Endometrial microvascular endothelial cells (primary cell): ENCODE results near the gene GLB1L3. TPM values are rescaled to one million over a fixed set of nuclear protein-coding genes. Genes with fewer than 3 reads are reported as not detected.

ENCODE experiments used
- in situ Hi-C: cut with HindIII; loops from 2 replicates; pipeline ENCODE4 v1.10.0; 2017; ENCODE audit warnings: low sequenced_read_pairs, low pct_unique_long_range_greater_than_20kb; ENCODE audit errors: inconsistent ontology term
- total RNA-seq: library from RNA; depleted of rRNA; stranded (reverse); fragments of >200 nt; gene quantifications from one replicate; pipeline ENCODE4 v1.2.3, GENCODE V29; 2015; ENCODE audit errors: inconsistent ontology term

The GLB1L3 gene
- total RNA-seq, 1 donor from 2014 or later = not detected

DNA sequence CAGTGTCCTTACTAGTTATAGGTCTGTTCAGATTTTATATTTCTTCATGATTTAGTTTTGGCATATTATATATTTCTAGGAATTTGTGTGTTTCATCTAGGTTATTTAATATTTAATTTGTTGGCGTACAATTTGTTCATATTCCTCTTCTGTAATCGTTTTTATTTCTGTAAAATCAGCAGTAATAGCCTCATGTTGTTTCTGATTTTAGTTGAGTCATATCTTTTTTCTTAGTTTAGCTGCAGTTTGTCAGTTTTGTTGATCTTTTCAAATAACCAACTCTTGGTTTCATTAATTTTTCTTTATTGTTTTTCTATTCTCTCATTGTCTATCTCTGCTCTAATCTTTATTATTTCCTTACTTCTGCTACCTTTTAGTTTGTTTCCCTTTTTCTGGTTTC lies 75.9 kb downstream of the GLB1L3 start:
- in situ Hi-C loops = no loop called here

- in situ Hi-C loops = no loop called here
Measured at GRCh38 chr11:134355136-134355535, 79.0 kb downstream of the GLB1L3 start.

DNA sequence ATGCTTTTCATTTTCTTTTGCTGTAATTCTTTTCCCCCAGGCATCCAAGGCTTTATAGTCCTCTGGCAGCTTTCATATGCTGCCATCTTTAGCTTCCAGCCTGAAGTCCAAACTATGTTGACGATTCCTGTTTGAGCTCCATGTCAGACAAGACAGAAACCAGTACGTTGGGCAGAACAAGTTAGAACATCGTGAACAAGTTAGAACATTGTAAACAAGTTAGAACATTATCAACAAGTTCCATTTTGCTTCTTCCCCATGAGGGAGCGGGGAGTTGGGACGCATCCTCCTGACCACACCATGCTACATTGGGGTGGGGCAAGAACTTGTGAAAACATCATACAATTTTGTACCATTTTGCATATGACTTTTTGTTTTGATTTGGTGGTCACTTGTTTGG lies 79.5 kb downstream of the GLB1L3 start:
- in situ Hi-C loops = no loop called here

- in situ Hi-C loops = no loop called here
Measured at GRCh38 chr11:134356656-134357544, 80.7 kb downstream of the GLB1L3 start.

- in situ Hi-C loops = no loop called here
Measured at GRCh38 chr11:134357545-134357839, 81.3 kb downstream of the GLB1L3 start.

- in situ Hi-C loops = no loop called here
Measured at GRCh38 chr11:134358165-134358855, 82.1 kb downstream of the GLB1L3 start.

GRCh38 chr11:134358856-134359490 lies 82.8 kb downstream of the GLB1L3 start:
- in situ Hi-C loops = no loop called here

DNA sequence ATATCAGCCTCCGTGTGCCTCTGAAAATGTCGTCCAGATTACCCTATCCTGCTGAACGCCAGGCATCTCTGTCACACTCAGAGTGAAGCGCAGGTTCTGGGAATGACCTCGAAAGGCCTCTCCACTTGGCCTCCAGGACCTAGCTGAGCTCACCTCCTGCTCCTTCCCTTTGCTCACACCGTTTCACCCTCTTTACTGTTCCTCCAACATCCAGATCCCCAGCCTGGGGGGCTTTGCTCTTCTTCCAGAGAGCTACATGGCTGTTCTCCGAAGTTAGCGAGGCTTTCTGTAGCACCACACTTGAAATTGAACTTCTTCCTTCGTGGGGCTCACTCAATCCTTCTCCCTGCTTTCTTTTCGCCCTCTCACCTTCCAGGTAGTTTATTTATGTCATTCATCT lies 83.5 kb downstream of the GLB1L3 start:
- in situ Hi-C loops = no loop called here

- in situ Hi-C loops = no loop called here
Measured at GRCh38 chr11:134360050-134360835, 84.1 kb downstream of the GLB1L3 start.

DNA sequence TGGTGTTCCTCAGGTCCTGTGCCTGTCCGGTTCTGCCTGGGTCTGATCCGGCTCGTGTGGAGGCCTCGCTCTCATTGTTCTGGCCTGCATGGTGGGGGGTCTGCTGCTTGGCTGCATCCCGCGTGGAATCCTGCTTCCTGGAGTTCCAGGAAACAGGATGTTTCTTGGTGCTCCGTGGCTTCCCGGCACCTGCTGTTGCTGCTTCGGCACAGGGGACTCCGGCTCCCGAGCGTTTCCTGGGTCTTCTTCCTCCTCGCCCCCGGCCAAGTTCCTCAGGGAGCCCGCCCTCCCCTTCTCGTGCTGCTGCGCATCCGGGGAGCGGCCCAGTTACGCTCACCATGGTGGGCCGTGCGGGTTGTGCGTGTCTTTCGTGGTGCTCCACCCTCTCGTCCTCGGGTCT lies 85.5 kb downstream of the GLB1L3 start:
- in situ Hi-C loops = no loop called here

GRCh38 chr11:134362192-134362901 lies 86.2 kb downstream of the GLB1L3 start:
- in situ Hi-C loops = no loop called here

DNA sequence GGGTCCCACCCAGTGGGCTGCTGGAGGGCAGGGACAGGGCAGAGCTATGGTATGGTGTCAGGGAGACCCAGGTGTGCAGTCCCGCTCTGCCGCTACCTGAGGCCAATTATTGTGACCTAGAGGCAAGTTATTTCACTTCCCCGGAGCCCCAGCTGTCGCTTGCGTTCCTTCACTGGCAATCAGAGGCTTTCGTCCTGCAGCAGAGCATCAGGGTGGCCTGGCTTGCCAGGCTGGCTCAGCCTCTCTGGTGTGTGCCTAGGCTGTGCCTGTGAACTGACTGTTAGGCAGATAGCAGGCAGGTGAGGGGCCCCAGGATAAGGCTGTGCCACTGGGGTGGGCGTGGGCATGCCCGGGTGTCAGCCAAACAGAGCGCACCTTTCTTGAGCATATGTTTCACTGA lies 87.0 kb downstream of the GLB1L3 start:
- in situ Hi-C loops = no loop called here

DNA sequence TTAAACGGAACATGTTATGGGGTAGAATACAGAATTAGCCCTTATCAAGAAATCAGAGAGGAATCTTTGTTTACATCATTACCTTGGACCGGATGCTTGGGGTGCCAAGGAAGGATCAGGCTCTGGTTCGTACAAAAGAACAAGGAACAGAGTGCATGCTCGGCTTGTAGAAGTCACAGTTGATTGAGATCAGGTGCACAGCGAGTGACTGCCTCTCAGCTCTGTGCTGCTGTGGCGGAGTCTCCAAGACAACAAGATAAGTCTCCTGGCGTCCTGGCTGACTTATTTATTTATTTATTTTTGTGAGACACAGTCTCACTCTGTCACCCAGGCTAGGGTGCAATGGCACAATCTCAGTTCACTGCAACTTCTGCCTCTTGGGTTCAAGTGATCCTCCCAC lies 87.4 kb downstream of the GLB1L3 start:
- in situ Hi-C loops = no loop called here

DNA sequence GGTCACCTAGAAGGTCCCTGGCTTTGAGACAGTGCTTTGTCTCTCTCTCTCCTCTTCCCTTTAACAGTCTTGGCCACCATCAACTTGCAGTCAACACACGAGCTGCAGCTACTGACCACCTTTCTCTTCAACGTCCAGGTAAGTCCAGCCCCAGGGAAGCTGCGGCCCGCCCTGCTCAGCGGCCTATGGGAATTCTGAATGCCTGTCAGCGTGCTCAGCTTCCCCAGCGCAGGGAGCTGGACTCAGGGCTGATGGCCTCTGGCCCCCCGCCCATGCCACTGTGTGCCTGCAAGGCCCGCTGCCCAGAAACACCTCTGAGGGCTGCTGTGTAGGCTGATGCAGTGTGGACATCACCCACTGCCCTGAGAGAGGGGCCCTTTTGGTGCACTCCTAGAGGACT lies 88.1 kb downstream of the GLB1L3 start:
- in situ Hi-C loops = no loop called here

GRCh38 chr11:134365011-134365925 lies 89.1 kb downstream of the GLB1L3 start:
- in situ Hi-C loops = no loop called here

DNA sequence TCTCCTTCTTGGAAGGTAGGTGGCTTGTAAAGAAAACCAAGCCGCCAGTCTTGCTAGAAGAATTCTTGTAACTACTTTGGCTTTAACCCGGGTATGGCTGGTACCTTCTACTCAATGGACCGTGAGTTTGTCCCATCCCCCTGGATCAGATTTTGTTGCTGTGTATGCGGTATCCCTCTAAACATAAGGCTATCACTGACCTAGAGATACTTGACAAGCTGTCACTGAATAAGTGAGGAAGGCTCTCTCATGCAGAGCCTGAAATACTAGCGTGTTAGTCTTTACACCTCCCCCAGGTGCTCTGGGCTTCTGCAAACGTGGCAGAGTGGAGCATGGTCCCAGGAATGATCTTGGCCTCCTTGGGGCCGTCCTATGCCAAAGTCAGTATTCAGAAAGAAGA lies 90.1 kb downstream of the GLB1L3 start:
- in situ Hi-C loops = no loop called here

DNA sequence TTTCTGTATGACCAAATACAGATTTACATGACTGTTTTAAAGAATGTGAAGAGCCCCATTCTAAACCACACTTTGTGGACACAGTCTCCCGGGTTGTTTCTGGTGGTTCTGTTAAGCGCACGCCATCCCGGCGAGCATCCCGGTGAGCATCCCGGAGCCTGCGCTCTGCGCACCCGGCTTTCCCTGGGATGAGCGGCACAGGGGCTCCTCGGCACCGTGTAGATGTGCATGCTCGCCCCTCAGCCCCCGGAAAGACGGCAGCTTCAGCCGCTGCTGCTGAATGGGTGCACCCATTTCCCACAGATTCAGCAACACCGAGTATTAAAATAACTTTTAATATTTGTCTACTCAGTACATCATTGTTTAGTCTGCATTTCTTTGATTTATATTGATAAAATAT lies 91.6 kb downstream of the GLB1L3 start:
- in situ Hi-C loops = no loop called here
